Ishikawa (cell line): ENCODE measurements around the gene SEMA3E.

ENCODE experiments used
- CEBPB ChIP-seq: IDR thresholded peaks from 2 replicates; pipeline ENCODE4 v1.6.1; 2012
- CREB1 ChIP-seq: IDR thresholded peaks from 2 replicates; pipeline ENCODE4 v1.6.1; 2012; ENCODE audit warnings: low read depth
- EGR1 ChIP-seq: IDR thresholded peaks from 2 replicates; pipeline ENCODE4 v1.6.1; 2012
- EP300 ChIP-seq: IDR thresholded peaks from 2 replicates; pipeline ENCODE4 v1.6.1; 2012; ENCODE audit warnings: borderline replicate concordance
- FOXM1 ChIP-seq: IDR thresholded peaks from 2 replicates; pipeline ENCODE4 v1.6.1; 2012; ENCODE audit warnings: low read depth, borderline replicate concordance
- NFIC ChIP-seq: IDR thresholded peaks from 2 replicates; pipeline ENCODE4 v1.6.1; 2012
- RAD21 ChIP-seq: IDR thresholded peaks from 2 replicates; pipeline ENCODE4 v1.6.1; 2012; ENCODE audit warnings: low read depth
- REST ChIP-seq: IDR thresholded peaks from 2 replicates; pipeline ENCODE4 v1.6.1; 2012; ENCODE audit warnings: low read depth, mild to moderate bottlenecking
- TAF1 ChIP-seq: IDR thresholded peaks from 2 replicates; pipeline ENCODE4 v1.6.1; 2012; ENCODE audit warnings: low read depth, mild to moderate bottlenecking
- TCF12 ChIP-seq: IDR thresholded peaks from 2 replicates; pipeline ENCODE4 v1.6.1; 2012; ENCODE audit warnings: low read depth
- TEAD4 ChIP-seq: IDR thresholded peaks from 2 replicates; pipeline ENCODE4 v1.6.1; 2012
- USF1 ChIP-seq: IDR thresholded peaks from 2 replicates; pipeline ENCODE4 v1.6.1; 2012
- YY1 ChIP-seq: IDR thresholded peaks from 2 replicates; pipeline ENCODE4 v1.6.1; 2012; ENCODE audit warnings: low read depth
- ZBTB7A ChIP-seq: IDR thresholded peaks from 2 replicates; pipeline ENCODE4 v1.6.1; 2012; ENCODE audit warnings: low read depth
- TF ChIP-seq, protein P1 (sequence below): IDR thresholded peaks from 2 replicates; pipeline ENCODE4 v1.6.1; 2012

SEMA3E gene

DNA sequence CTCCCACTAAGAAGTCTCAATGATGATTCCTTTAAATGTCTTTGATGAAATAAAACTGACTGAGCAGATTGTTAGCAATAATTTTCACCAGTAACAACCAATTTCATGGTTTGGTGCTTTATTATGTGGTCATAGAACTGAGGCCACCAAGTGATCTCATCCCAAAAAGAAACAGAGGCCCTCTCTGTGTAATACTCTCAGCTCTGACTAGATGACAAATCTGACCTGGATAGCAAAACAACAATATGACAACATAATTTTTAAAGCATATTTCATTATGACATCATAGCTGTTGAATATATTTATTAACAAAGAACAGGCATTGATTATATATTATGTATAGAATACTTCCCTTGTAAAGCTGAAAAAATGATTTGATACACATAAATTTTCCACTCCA, 5.9 kb downstream of the SEMA3E start:
- no peak for TF ChIP-seq CEBPB
- no peak for TF ChIP-seq NFIC
- TF ChIP-seq EGR1, result no peak
- TF ChIP-seq YY1, result no peak
- TF ChIP-seq ZBTB7A, result no peak
- no peak for TF ChIP-seq REST
- TF ChIP-seq, protein P1, sequence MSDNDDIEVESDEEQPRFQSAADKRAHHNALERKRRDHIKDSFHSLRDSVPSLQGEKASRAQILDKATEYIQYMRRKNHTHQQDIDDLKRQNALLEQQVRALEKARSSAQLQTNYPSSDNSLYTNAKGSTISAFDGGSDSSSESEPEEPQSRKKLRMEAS, result no peak
- no peak for TF ChIP-seq FOXM1
- no peak for TF ChIP-seq CREB1
- TF ChIP-seq RAD21, result no peak
- TF ChIP-seq TEAD4, result no peak
- no peak for TF ChIP-seq EP300
- TF ChIP-seq TCF12, result no peak
- no peak for TF ChIP-seq TAF1

GRCh38 chr7:83640731-83641537, 8.0 kb downstream of the SEMA3E start:
- TF ChIP-seq, protein P1, result no peak
- no peak for TF ChIP-seq FOXM1
- TF ChIP-seq TAF1, result no peak
- no peak for TF ChIP-seq YY1

DNA sequence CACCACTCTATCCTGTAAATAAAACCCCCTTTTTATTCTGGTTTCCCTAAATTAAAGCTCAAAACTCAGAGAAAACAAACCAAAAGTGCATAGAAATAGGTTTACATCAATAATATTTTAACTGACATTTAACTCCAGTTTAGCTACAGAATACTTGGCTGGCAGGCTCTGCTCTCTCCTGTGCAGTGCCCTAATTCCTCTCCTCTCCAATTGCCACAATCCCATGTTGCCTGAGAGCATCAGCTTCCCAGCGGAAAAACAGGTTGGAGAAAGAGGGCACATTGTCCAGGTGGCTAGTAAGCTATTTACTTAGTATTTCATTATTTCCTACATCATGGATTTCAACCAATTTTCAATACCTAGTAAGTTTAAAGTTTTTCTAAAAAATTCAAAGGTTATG, 8.7 kb downstream of the SEMA3E start:
- TF ChIP-seq RAD21, result no peak
- no peak for TF ChIP-seq REST
- no peak for TF ChIP-seq TCF12
- no peak for TF ChIP-seq TEAD4
- TF ChIP-seq FOXM1, result no peak
- no peak for TF ChIP-seq NFIC
- no peak for TF ChIP-seq TAF1
- no peak for TF ChIP-seq CREB1
- TF ChIP-seq YY1, result no peak
- TF ChIP-seq USF1, result no peak
- TF ChIP-seq EGR1, result no peak
- no peak for TF ChIP-seq CEBPB
- no peak for TF ChIP-seq ZBTB7A
- TF ChIP-seq, protein P1, result no peak
- no peak for TF ChIP-seq EP300

DNA sequence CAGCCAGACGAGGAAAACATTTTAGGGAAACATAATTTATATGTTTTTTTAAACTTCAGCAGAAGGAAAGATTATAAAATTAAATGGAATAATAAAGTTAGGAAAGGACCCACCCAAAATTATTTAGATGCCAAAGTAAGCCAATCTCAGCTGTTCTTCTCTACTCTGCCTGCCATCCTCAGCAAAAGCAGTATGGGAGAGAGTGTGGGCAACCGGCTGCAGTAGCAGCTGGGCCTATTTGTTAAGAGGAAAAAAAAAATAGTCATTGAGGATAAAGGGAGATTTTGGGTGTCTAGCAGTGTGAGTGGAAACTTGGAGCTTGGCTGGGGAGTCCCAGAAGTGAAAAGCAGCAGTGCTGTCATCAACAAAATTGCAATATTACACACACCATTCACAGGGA, 15.4 kb downstream of the SEMA3E start:
- TF ChIP-seq TAF1, result no peak

DNA sequence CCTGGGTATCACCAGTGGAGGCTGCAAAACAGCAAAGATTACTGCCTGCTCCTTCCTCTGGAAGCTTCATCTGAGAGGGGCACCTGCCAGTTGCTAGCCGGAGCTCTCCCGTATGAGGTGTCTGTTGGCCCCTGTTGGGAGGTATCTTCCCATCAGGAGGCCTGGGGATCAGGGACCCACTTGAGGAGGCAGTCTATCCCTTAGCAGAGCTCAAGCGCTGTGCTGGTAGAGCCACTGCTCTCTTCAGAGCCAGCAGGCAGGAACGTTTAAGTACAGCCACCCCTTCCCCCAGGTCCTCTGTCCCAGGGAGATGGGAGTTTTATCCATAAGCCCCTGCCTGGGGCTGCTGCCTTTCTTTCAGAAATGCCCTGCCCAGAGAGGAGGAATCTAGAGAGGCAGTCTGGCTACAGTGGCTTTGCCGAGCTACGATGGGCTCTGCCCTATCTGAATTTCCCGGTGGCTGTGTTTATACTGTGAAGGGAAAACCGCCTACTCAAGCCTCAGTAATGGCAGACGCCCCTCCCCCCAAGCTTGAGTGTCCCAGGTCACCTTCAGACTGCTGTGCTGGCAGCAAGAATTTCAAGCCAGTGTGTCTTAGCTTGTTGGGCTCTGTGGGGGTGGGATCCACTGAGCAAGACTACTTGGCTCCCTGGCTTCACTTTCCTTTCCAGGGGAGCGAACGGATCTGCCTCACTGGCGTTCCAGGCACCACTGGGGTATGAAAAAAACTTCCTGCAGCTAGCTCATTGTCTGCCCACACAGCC, 19.6 kb downstream of the SEMA3E start:
- TF ChIP-seq REST, result no peak
- TF ChIP-seq YY1, result no peak
- TF ChIP-seq EGR1, result no peak
